Fibroblast of the aortic adventitia (primary cell): Measurements from ENCODE around the gene RXRB. TPM values are rescaled to one million over a fixed set of nuclear protein-coding genes. Genes with fewer than 3 reads are reported as not detected.

Experiments
- DNase-seq: peaks from one replicate; pipeline ENCODE4 v3.0.0-alpha.2; 2010; ENCODE audit warnings: low read depth
- H3K4me3 ChIP-seq: 2 replicates; pipeline ENCODE4 v1.5.1; 2011; ENCODE audit warnings: low read depth, mild to moderate bottlenecking, control low read depth, low read length, moderate library complexity
- CTCF ChIP-seq: IDR thresholded peaks from 2 replicates; pipeline ENCODE4 v1.5.1; 2011; ENCODE audit warnings: mild to moderate bottlenecking, low read length, control low read depth, inconsistent platforms; ENCODE audit not compliant: insufficient read depth
- total RNA-seq: library from RNA; depleted of rRNA; stranded (reverse); fragments of >200 nt; gene quantifications from 2 replicates; pipeline ENCODE4 v1.2.3, GENCODE V29; 2012; ENCODE audit warnings: low replicate concordance

Gene RXRB
- total RNA-seq, 1 donor: 22.6 TPM

GRCh38 chr6:33203443-33204164 is 3.1 kb upstream of the RXRB start:
- no peak for TF ChIP-seq CTCF

GRCh38 chr6:33202799-33203198 is 2.3 kb upstream of the RXRB start:
- no peak overlapping the region for H3K4me3 ChIP-seq
- DNase-seq: no peak
- TF ChIP-seq CTCF: no peak

More at GRCh38 chr6:33203443-33204164, 3.1 kb upstream of the RXRB start:
- DNase-seq: no peak
- H3K4me3 ChIP-seq: no peak overlapping the region

- no peak for DNase-seq
- H3K4me3 ChIP-seq: peak overlapping the region; percentile 97
- no peak for TF ChIP-seq CTCF
Observed at GRCh38 chr6:33201935-33202334, 1.5 kb upstream of the RXRB start.

GRCh38 chr6:33201147-33201545 is 681 bp upstream of the RXRB start:
- H3K4me3 ChIP-seq: peak overlapping the region; percentile 97
- TF ChIP-seq CTCF: no peak
- no peak for DNase-seq

GRCh38 chr6:33199687-33200218 is 712 bp downstream of the RXRB start:
- TF ChIP-seq CTCF: no peak
- peak overlapping the region; percentile 97 for H3K4me3 ChIP-seq
- peak; percentile 42 for DNase-seq

- TF ChIP-seq CTCF: no peak
- DNase-seq: no peak
- peak overlapping the region; percentile 97 for H3K4me3 ChIP-seq
Observed at GRCh38 chr6:33198853-33199436, 1.5 kb downstream of the RXRB start.
